AG04449 (cell line): ENCODE measurements around the gene MLYCD.

Experiments used
- CTCF ChIA-PET: fragments of 350-600 bp; formaldehyde crosslinking; extraction: SDS; loops from one replicate; lab custom pipeline; 2021; ENCODE audit warnings: antibody characterized with exemption; lab: Yijun Ruan, JAX
- POLR2A ChIA-PET: fragments of 400-600, 350-600 bp; formaldehyde crosslinking; extraction: SDS; loops from one replicate; lab custom pipeline; 2020; ENCODE audit warnings: antibody characterized with exemption, inconsistent platforms; lab: Yijun Ruan, JAX
- DNase-seq: peaks from one replicate; pipeline ENCODE4 v3.0.0-alpha.2; 2010; ENCODE audit warnings: low read depth, low spot score
- H3K4me3 ChIP-seq: 2 replicates; pipeline ENCODE4 v1.5.1; 2011; ENCODE audit warnings: low read depth, mild to moderate bottlenecking, control low read depth, low read length
- TF ChIP-seq, protein P1 (sequence below): IDR thresholded peaks from one replicate; pipeline ENCODE4 v1.5.1; 2011; ENCODE audit warnings: mild to moderate bottlenecking, moderate library complexity, low read length, control low read depth, inconsistent platforms; ENCODE audit not compliant: insufficient read depth; ENCODE audit errors: missing control alignments

MLYCD gene

DNA sequence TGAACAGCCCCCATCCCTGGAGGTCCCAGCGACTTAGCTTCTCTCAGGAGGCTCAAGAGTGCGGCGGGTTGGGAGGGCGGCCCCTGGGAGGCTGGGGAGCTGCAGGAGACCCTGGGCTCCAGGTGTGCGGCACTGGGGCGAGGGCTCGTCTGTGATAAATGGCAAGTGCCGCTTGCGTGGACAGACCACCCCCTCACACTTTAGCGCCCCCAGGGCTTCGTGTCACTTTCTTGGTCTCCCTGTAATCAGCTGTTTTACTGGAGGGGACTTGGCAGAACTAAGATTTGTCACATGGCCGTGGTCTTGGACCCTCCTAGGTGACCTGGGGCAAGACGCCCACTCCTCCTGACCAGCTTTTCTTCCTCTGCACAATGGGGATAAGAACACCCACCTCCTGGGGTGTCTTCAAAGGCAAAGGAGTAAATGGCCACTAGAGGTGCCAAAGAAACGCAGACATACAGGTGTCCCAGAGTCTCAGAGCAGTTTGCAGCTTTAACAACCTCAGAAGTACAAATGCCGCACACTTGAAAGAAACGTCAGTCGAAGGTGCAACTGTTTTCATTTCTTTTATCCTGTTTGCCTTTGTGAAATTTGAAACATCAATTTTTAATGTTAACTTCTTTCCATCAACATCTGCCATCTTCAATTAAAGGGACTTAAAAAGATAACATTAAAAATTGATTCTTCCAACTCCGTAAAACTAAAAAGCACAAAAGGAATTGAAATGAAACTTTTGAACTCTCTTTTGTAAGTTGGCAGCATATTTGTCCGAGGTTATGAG, 55.1 kb downstream of the MLYCD start:
- TF ChIP-seq, protein P1, sequence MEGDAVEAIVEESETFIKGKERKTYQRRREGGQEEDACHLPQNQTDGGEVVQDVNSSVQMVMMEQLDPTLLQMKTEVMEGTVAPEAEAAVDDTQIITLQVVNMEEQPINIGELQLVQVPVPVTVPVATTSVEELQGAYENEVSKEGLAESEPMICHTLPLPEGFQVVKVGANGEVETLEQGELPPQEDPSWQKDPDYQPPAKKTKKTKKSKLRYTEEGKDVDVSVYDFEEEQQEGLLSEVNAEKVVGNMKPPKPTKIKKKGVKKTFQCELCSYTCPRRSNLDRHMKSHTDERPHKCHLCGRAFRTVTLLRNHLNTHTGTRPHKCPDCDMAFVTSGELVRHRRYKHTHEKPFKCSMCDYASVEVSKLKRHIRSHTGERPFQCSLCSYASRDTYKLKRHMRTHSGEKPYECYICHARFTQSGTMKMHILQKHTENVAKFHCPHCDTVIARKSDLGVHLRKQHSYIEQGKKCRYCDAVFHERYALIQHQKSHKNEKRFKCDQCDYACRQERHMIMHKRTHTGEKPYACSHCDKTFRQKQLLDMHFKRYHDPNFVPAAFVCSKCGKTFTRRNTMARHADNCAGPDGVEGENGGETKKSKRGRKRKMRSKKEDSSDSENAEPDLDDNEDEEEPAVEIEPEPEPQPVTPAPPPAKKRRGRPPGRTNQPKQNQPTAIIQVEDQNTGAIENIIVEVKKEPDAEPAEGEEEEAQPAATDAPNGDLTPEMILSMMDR, result peak; percentile 50
- ChIA-PET POLR2A (interaction anchor here (0.7 kb wide), 1 partner anchor 28 kb away, joined by 4 read pairs; no protein-coding TSS in a partner anchor), CTCF (interaction anchor here (0.9 to 16.0 kb wide), 18 partner anchors 9 to 354 kb away, joined by 3 to 662 read pairs (median 4); partner anchors contain the start of gene TAF1C)
- peak overlapping the region; percentile 69 for H3K4me3 ChIP-seq
- DNase-seq, result no peak

DNA sequence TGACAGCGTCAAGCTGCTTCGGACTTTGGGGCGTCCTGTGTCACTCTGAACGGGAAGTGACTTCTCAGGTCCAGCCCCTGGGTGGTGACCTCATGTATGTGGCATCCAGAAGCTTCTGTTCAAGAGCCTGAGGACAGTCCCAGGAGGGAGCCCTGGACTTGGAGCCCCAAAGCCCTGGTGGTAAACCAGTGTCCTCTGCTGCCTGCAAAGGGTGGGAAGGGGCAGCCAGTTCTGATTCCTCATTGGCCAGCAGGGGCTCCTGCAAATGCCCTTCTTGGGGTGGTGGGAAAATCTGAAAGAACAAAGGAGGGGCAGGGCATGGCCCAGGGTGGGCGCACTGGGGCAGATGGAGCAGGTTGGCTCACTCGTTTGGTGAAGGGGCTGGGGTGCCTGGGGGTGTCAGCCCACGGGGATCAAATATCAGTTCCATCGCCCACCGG, 55.7 kb downstream of the MLYCD start:
- CTCF ChIA-PET, result interaction anchor here (1.0 to 16.0 kb wide), 15 partner anchors 9 to 354 kb away, joined by 3 to 662 read pairs (median 6); partner anchors contain the start of genes SLC38A8 and TAF1C
- POLR2A ChIA-PET, result no interaction called here
- no peak overlapping the region for H3K4me3 ChIP-seq
- no peak for DNase-seq
- TF ChIP-seq, protein P1, result no peak

DNA sequence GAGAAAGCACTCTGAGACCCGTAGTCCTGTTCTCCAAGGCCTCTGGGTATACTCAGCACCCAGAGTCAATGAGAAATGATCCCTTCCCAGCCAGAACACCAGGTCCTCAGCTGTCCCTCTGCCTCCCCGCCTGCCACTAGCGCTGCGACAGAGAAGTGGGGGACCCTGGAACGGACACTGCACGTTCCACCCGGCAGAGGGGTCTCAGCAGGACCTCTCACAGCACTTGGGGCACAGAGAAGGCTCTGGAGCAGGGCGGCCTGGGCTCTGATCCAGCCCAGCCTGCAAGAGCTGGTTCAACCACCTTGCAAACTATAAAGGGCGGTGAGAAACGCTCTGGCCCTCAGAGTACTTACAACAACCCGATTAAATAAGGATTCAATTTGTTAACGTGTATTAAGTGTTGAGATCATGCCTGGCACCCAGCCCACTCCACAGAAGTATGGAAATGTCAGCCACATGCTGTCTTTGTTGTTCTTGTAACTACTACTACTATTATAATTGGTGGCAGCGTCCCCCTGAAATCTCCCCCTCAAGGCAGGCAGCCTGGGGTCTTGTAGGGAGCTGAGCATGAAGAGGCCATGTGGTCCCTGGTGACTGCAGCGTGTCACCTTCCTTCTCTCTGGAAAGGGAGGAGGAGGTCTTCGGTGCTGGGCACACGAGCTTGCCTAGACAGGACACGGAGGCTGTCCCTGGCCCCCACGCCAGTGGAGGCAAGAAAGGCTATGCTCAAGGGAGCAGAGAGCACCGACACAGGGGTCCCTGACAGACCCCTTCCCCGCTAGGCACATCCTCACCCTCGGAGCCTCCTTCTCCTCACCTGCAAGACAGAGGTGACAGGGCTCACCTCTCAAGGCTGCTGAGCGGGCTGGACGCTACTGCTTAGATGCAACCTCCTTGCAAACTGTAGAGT, 56.6 kb downstream of the MLYCD start:
- POLR2A ChIA-PET, result no interaction called here
- TF ChIP-seq, protein P1, result no peak
- CTCF ChIA-PET, result interaction anchor here (1.0 to 16.0 kb wide), 15 partner anchors 11 to 232 kb away, joined by 3 to 662 read pairs (median 7); partner anchors contain the start of genes MLYCD, SLC38A8 and TAF1C
- no peak for DNase-seq
- no peak overlapping the region for H3K4me3 ChIP-seq

DNA sequence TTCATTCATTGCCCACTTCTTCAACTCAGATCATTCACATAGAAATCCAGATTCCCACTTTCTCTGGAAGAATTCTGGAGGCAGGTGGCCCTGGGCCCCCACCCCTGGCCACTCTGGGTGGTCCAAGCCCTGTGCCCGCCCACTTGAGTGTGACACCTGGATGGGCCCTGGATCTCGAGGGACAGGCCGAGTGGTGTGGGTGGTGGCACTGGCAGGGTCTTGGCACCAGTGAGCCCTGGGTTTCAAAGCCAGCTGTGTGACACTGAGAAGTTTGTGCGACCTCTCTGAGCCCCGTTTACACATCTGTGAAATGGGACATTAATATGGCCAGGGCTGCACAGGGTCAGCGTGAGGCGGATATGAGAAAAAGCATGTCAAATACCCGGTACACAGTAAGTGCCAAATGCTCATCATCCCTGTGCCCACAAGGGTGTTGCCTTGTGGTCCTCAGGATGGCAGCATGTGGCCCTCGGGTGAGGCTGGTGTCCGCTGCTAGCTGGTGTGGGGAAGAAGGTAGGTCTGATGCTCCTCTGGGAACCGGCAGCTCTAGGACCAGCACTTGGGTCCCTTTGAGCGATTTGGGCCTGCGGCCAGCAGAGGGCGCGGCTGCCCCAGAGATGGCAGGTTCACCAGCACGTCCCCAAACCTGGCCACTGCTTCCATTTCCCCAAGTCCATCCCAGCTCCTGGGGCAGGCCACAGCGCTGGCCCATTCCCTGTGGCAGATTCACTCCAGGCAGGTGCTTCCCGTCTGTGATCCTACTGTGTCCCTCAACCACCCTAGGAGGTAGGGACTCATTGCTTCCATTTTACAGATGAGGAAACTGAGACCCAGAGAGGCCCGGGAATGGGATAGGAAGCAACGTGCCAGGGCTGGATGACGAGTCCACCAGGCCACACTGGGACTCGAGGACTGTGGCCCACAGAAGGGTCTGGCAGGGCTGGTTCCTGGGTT, 57.7 kb downstream of the MLYCD start:
- DNase-seq, result peak; percentile 19
- TF ChIP-seq, protein P1, result peak; percentile 93
- ChIA-PET CTCF (interaction anchor here (0.7 to 16.0 kb wide), 30 partner anchors 9 to 1693 kb away, joined by 3 to 662 read pairs (median 5); partner anchors contain the start of genes MLYCD, SLC38A8 and TAF1C), POLR2A (no interaction called here)
- H3K4me3 ChIP-seq, result no peak overlapping the region

DNA sequence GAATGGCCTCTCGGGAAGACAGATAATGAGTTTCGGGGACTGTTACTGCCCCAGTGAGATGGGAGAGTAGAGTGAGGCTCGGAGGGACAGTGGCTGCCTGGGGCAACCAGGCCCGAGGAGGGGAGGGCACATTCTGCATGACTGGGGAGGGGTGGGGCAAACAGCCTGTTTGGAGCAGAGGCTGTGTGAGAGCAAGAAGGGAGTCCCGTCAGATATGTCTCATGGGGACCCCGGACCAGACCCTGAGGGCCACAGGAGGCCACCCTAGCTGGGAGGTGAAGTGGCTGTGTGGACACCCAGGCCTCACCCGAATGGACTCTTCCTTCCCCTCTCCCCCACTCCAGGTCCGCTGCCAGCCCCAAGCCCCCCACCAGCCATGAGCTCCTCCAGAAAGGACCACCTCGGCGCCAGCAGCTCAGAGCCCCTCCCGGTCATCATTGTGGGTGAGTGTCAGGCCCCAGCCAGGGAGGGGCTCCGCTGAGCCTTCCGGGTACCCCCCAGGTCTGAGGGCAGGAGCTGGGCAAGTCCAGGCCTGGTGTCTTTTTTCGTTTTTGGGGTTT, 58.5 kb downstream of the MLYCD start:
- CTCF ChIA-PET, result interaction anchor here (1.0 to 16.0 kb wide), 19 partner anchors 8 to 1694 kb away, joined by 3 to 662 read pairs (median 7); partner anchors contain the start of genes MLYCD, SLC38A8 and TAF1C
- POLR2A ChIA-PET, result interaction anchor here (0.6 kb wide), 1 partner anchor 108 kb away, joined by 3 read pairs; no protein-coding TSS in a partner anchor
- DNase-seq, result no peak
- H3K4me3 ChIP-seq, result no peak overlapping the region
- TF ChIP-seq, protein P1, result no peak
